Left cardiac atrium (tissue), 2 donors: ENCODE results near the gene GTSE1. TPM values are rescaled to one million over a fixed set of nuclear protein-coding genes. Genes with fewer than 3 reads are reported as not detected.

Experiments
- total RNA-seq, 2 donors: library from RNA; stranded (reverse); fragmentation: NEBNext Ultra II Directional; extraction: Animal tissue kit (Norgen Biotek cat#: 25700); gene quantifications; one replicate each; pipeline ENCODE4 v1.2.1, GENCODE V29; 2021
- donor health status: DM: no; HTN: yes; CAD: no; lungs with severe emphysema.
- donor health status: DM: yes; HTN: yes; CAD: no.

The GTSE1 gene
- total RNA-seq, 2 donors from 2014 or later, result 0.24 to 0.94 TPM

Other genes with a start within 250 kb of the GTSE1 start
- gene PPARA, start 146.3 kb upstream of the GTSE1 start, total RNA-seq, result 10 to 100 TPM; 49.6 to 66.2 TPM
- 1 to 10 TPM; 8.1 to 8.2 TPM for gene CDPF1, start 46.6 kb upstream of the GTSE1 start, total RNA-seq
- gene PKDREJ, start 33.5 kb upstream of the GTSE1 start, total RNA-seq, result under 1 TPM; 0.12 to 0.13 TPM
- gene TTC38, start 28.9 kb upstream of the GTSE1 start, total RNA-seq, result 10 to 100 TPM; 22.7 to 23.1 TPM
- 10 to 100 TPM; 27.5 to 41.9 TPM for gene TRMU, start 38.8 kb downstream of the GTSE1 start, total RNA-seq
- 1 to 10 TPM; 6.5 to 8.1 TPM for gene CELSR1, start 240.8 kb downstream of the GTSE1 start, total RNA-seq